Measurements from ENCODE around the gene CPSF2. TPM values are rescaled to one million over a fixed set of nuclear protein-coding genes. Genes with fewer than 3 reads are reported as not detected.

Gene CPSF2
- total and polyA plus RNA-seq, 4 experiments from 2014 or later = 24.0 to 71.9 (median 54.1) TPM

GRCh38 chr14:92121207-92121669 is 531 bp upstream of the CPSF2 start:
- Mint-ChIP-seq H3K27ac (peak overlapping the region; percentile 98 to 100 (median 99)), H3K4me3 (peak overlapping the region; percentile 96 to 100 (median 99)), H3K36me3 (peaks cover 4 to 28% of the 10 kb centered on the region in 2 donors), H3K9me3 (no peaks in the 10 kb centered on the region), H3K27me3 (peaks cover 0 to 2% of the 10 kb centered on the region in 2 donors), H3K4me1 (peaks cover 26 to 58% (median 36%) of the 10 kb centered on the region in 4 donors)
- Histone ChIP-seq H3K36me3 (ENCODE audit: insufficient read depth, low read length) (no peaks in the 10 kb centered on the region), H3K27ac (ENCODE audit: low read depth, low read length) (peak overlapping the region; percentile 88), H3K4me1 (ENCODE audit: insufficient read depth, low read length) (peaks cover 63% of the 10 kb centered on the region), H3K4me3 (ENCODE audit: low read length in 2 of 2) (peak overlapping the region; percentile 98), H3K9me3 (ENCODE audit: control insufficient read depth in 1 of 2, low read length in 2 of 2) (no peaks in the 10 kb centered on the region), H3K27me3 (ENCODE audit: insufficient read depth, low read length) (no peaks in the 10 kb centered on the region)
- no peak for DNase-seq
- CTCF ChIA-PET (ENCODE audit: partially characterized antibody) = interaction anchor here (1.1 to 10.7 kb wide), 5 partner anchors 9 to 81 kb away, joined by 3 to 167 read pairs (median 7); partner anchors contain the start of gene ATXN3
- intact Hi-C loops (cut with micrococcal nuclease) = loop anchor here (1.0 to 10.0 kb wide), 4 partner anchors 15 to 671 kb away; partner anchors contain the start of genes ATXN3, GOLGA5 and PPP4R3A
- POLR2A ChIA-PET (ENCODE audit: partially characterized antibody) = interaction anchor here (0.7 to 6.5 kb wide), 18 partner anchors 10 to 1739 kb away, joined by 3 to 125 read pairs (median 4); partner anchors contain the start of genes ATXN3, CALM1, PPP4R3A and TRIP11

DNA sequence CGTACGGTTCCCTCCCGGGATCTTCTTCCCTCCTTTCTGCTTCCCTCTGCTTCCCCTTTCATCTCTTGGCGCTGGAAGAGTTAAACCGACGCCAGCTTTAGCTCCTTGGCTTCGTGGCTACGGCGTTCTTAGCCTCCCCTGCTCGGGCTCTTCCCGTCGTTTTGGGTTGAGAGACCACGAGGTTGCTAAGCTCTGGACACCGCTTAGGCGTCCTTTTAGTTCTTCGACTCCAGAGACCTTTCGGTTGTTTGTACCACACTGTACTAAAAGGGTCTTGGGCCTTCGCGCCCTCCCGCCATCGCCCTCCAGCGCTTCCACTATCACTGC is 545 bp downstream of the CPSF2 start:
- no peaks in the 10 kb centered on the region for H3K9me3 Mint-ChIP-seq
- peak overlapping the region; percentile 98 for H3K4me3 ChIP-seq (ENCODE audit: low read length in 2 of 2)
- no peaks in the 10 kb centered on the region for H3K27me3 ChIP-seq (ENCODE audit: insufficient read depth, low read length)
- H3K4me3 Mint-ChIP-seq = peak overlapping the region; percentile 96 to 100 (median 99)
- intact Hi-C loops (cut with micrococcal nuclease) = loop anchor here (5.0 to 10.0 kb wide), 3 partner anchors 482 to 670 kb away; partner anchors contain the start of genes GOLGA5 and PPP4R3A
- peaks cover 30 to 64% (median 41%) of the 10 kb centered on the region in 4 donors for H3K4me1 Mint-ChIP-seq
- H3K4me1 ChIP-seq (ENCODE audit: insufficient read depth, low read length) = peaks cover 73% of the 10 kb centered on the region
- CTCF ChIA-PET (ENCODE audit: partially characterized antibody) = interaction anchor here (1.1 to 10.7 kb wide), 4 partner anchors 10 to 82 kb away, joined by 4 to 167 read pairs (median 14); partner anchors contain the start of gene ATXN3
- peaks cover 6 to 29% of the 10 kb centered on the region in 2 donors for H3K36me3 Mint-ChIP-seq
- peaks cover 0 to 2% of the 10 kb centered on the region in 2 donors for H3K27me3 Mint-ChIP-seq
- H3K27ac ChIP-seq (ENCODE audit: low read depth, low read length) = peak overlapping the region; percentile 88
- POLR2A ChIA-PET (ENCODE audit: partially characterized antibody) = interaction anchor here (0.6 to 6.5 kb wide), 14 partner anchors 9 to 1364 kb away, joined by 3 to 125 read pairs (median 4); partner anchors contain the start of genes ATXN3, GOLGA5, PPP4R3A and TRIP11
- no peaks in the 10 kb centered on the region for H3K9me3 ChIP-seq (ENCODE audit: control insufficient read depth in 1 of 2, low read length in 2 of 2)
- peak overlapping the region; percentile 98 to 100 (median 99) for H3K27ac Mint-ChIP-seq
- no peak for DNase-seq
- no peaks in the 10 kb centered on the region for H3K36me3 ChIP-seq (ENCODE audit: insufficient read depth, low read length)

GRCh38 chr14:92122761-92123160 is 992 bp downstream of the CPSF2 start:
- Mint-ChIP-seq H3K4me3 (peak overlapping the region; percentile 96 to 100 (median 99)), H3K4me1 (peaks cover 35 to 68% (median 45%) of the 10 kb centered on the region in 4 donors), H3K27me3 (peaks cover 0 to 2% of the 10 kb centered on the region in 2 donors), H3K9me3 (no peaks in the 10 kb centered on the region), H3K36me3 (peaks cover 10 to 33% of the 10 kb centered on the region in 2 donors), H3K27ac (peak overlapping the region; percentile 98 to 100 (median 99))
- no peak for DNase-seq
- ChIA-PET CTCF (ENCODE audit: partially characterized antibody) (interaction anchor here (2.2 to 10.7 kb wide), 3 partner anchors 11 to 82 kb away, joined by 7 to 167 read pairs (median 21); partner anchors contain the start of gene ATXN3), POLR2A (ENCODE audit: partially characterized antibody) (interaction anchor here (0.5 to 6.5 kb wide), 8 partner anchors 15 to 992 kb away, joined by 3 to 125 read pairs (median 6); partner anchors contain the start of genes ATXN3, PPP4R3A and TRIP11)
- intact Hi-C loops (cut with micrococcal nuclease) = loop anchor here (5.0 to 10.0 kb wide), 3 partner anchors 482 to 670 kb away; partner anchors contain the start of genes GOLGA5 and PPP4R3A
- peak overlapping the region; percentile 88 for H3K27ac ChIP-seq (ENCODE audit: low read depth, low read length)
- no peaks in the 10 kb centered on the region for H3K9me3 ChIP-seq (ENCODE audit: control insufficient read depth in 1 of 2, low read length in 2 of 2)
- H3K4me3 ChIP-seq (ENCODE audit: low read length in 2 of 2) = peak overlapping the region; percentile 98
- peaks cover 75% of the 10 kb centered on the region for H3K4me1 ChIP-seq (ENCODE audit: insufficient read depth, low read length)
- H3K36me3 ChIP-seq (ENCODE audit: insufficient read depth, low read length) = no peaks in the 10 kb centered on the region
- H3K27me3 ChIP-seq (ENCODE audit: insufficient read depth, low read length) = no peaks in the 10 kb centered on the region

- no peaks in the 10 kb centered on the region for H3K9me3 ChIP-seq (ENCODE audit: control insufficient read depth in 1 of 2, low read length in 2 of 2)
- ChIA-PET CTCF (ENCODE audit: partially characterized antibody) (interaction anchor here (0.6 to 3.2 kb wide), 4 partner anchors 12 to 1436 kb away, joined by 3 to 21 read pairs (median 6); partner anchors contain the start of genes ATXN3, CPSF2 and NDUFB1), POLR2A (ENCODE audit: partially characterized antibody) (no interaction called here)
- no peak overlapping the region for H3K4me3 Mint-ChIP-seq
- H3K27ac ChIP-seq (ENCODE audit: low read depth, low read length) = no peak overlapping the region
- DNase-seq = no peak
- H3K4me1 ChIP-seq (ENCODE audit: insufficient read depth, low read length) = no peaks in the 10 kb centered on the region
- H3K4me1 Mint-ChIP-seq = peaks cover 2 to 6% (median 6%) of the 10 kb centered on the region in 4 donors
- H3K36me3 ChIP-seq (ENCODE audit: insufficient read depth, low read length) = peaks cover 34% of the 10 kb centered on the region
- H3K27me3 Mint-ChIP-seq = no peaks in the 10 kb centered on the region
- H3K4me3 ChIP-seq (ENCODE audit: low read length in 2 of 2) = no peak overlapping the region
- H3K36me3 Mint-ChIP-seq = peaks cover 43 to 60% of the 10 kb centered on the region in 2 donors
- peak overlapping the region in 1 of 7 donors; percentile 8 for H3K27ac Mint-ChIP-seq
- H3K27me3 ChIP-seq (ENCODE audit: insufficient read depth, low read length) = no peaks in the 10 kb centered on the region
- intact Hi-C loops (cut with micrococcal nuclease) = loop anchor here (10.0 kb wide), 1 partner anchor 550 kb away; no protein-coding TSS in a partner anchor
- no peaks in the 10 kb centered on the region for H3K9me3 Mint-ChIP-seq
Measured at GRCh38 chr14:92134456-92134855, 12.7 kb downstream of the CPSF2 start.

DNA sequence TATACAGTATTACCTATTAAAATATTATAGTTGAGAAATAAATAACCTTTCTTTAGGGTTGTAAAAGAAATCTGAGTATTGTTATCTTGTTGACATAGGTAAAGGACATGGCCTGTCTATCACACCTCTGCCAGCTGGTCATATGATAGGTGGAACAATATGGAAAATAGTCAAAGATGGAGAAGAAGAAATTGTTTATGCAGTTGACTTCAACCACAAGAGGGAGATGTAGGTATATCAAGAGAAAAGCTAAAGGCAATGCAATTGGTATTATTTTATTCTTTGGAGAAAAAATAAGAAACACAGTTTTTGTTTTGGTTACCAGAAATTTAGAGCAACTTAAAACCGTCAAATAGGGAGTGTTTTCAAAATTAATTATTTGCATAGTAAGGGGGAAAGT is 13.5 kb downstream of the CPSF2 start:
- DNase-seq = peak in 2 of 5 donors; percentile 10 to 13
- peaks cover 30% of the 10 kb centered on the region for H3K36me3 ChIP-seq (ENCODE audit: insufficient read depth, low read length)
- no peak overlapping the region for H3K27ac ChIP-seq (ENCODE audit: low read depth, low read length)
- Mint-ChIP-seq H3K27me3 (no peaks in the 10 kb centered on the region), H3K27ac (no peak overlapping the region), H3K4me1 (peaks cover under 1 to 2% (median 1%) of the 10 kb centered on the region in 4 donors), H3K36me3 (peaks cover 43 to 60% of the 10 kb centered on the region in 2 donors), H3K4me3 (no peak overlapping the region), H3K9me3 (no peaks in the 10 kb centered on the region)
- no peaks in the 10 kb centered on the region for H3K27me3 ChIP-seq (ENCODE audit: insufficient read depth, low read length)
- H3K4me3 ChIP-seq (ENCODE audit: low read length in 2 of 2) = no peak overlapping the region
- POLR2A ChIA-PET (ENCODE audit: partially characterized antibody) = no interaction called here
- H3K4me1 ChIP-seq (ENCODE audit: insufficient read depth, low read length) = no peaks in the 10 kb centered on the region
- intact Hi-C loops (cut with micrococcal nuclease) = loop anchor here (10.0 kb wide), 1 partner anchor 550 kb away; no protein-coding TSS in a partner anchor
- no peaks in the 10 kb centered on the region for H3K9me3 ChIP-seq (ENCODE audit: control insufficient read depth in 1 of 2, low read length in 2 of 2)
- CTCF ChIA-PET (ENCODE audit: partially characterized antibody) = interaction anchor here (0.9 to 3.2 kb wide), 4 partner anchors 13 to 516 kb away, joined by 3 to 21 read pairs (median 6); partner anchors contain the start of genes ATXN3, CPSF2 and NDUFB1

- no peaks in the 10 kb centered on the region for H3K9me3 Mint-ChIP-seq
- no peak for DNase-seq
- Histone ChIP-seq H3K9me3 (ENCODE audit: control insufficient read depth in 1 of 2, low read length in 2 of 2) (no peaks in the 10 kb centered on the region), H3K36me3 (ENCODE audit: insufficient read depth, low read length) (peaks cover 53% of the 10 kb centered on the region), H3K27me3 (ENCODE audit: insufficient read depth, low read length) (no peaks in the 10 kb centered on the region), H3K4me3 (ENCODE audit: low read length in 2 of 2) (no peak overlapping the region), H3K27ac (ENCODE audit: low read depth, low read length) (no peak overlapping the region), H3K4me1 (ENCODE audit: insufficient read depth, low read length) (no peaks in the 10 kb centered on the region)
- ChIA-PET POLR2A (ENCODE audit: partially characterized antibody) (no interaction called here), CTCF (ENCODE audit: partially characterized antibody) (no interaction called here)
- H3K27ac Mint-ChIP-seq = no peak overlapping the region
- intact Hi-C loops (cut with micrococcal nuclease) = no loop called here
- H3K27me3 Mint-ChIP-seq = no peaks in the 10 kb centered on the region
- peaks cover 45 to 63% of the 10 kb centered on the region in 2 donors for H3K36me3 Mint-ChIP-seq
- no peak overlapping the region for H3K4me3 Mint-ChIP-seq
- H3K4me1 Mint-ChIP-seq = peaks cover 12 to 15% (median 13%) of the 10 kb centered on the region in 4 donors
Measured at GRCh38 chr14:92143309-92143708, 21.5 kb downstream of the CPSF2 start.

DNA sequence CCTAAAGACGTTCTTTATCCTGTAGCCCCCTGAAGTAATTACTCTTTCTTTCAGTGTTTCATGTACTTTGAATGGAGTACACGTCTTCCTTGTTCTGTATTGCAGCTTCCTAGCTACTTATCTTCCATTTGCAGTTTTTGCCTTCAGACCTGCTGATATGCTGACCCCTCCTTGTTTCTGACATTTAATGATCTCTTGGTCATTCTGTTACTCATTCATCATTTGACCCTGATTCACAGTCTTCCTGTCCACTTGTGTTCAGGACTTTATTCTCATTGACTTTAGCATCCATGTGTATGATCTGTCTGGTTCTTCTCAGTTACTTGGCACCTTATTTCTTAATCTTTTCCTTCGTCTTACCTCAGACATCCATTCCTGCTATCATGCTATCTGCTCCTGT is 22.2 kb downstream of the CPSF2 start:
- H3K36me3 ChIP-seq (ENCODE audit: insufficient read depth, low read length) = peaks cover 49% of the 10 kb centered on the region
- Mint-ChIP-seq H3K27me3 (no peaks in the 10 kb centered on the region), H3K4me1 (peaks cover 12 to 15% (median 14%) of the 10 kb centered on the region in 4 donors), H3K27ac (peak overlapping the region in 2 of 7 donors; percentile 9 to 55), H3K36me3 (peaks cover 46 to 61% of the 10 kb centered on the region in 2 donors), H3K4me3 (no peak overlapping the region), H3K9me3 (no peaks in the 10 kb centered on the region)
- H3K4me1 ChIP-seq (ENCODE audit: insufficient read depth, low read length) = no peaks in the 10 kb centered on the region
- no peaks in the 10 kb centered on the region for H3K9me3 ChIP-seq (ENCODE audit: control insufficient read depth in 1 of 2, low read length in 2 of 2)
- DNase-seq = no peak
- H3K27me3 ChIP-seq (ENCODE audit: insufficient read depth, low read length) = no peaks in the 10 kb centered on the region
- intact Hi-C loops (cut with micrococcal nuclease) = no loop called here
- H3K27ac ChIP-seq (ENCODE audit: low read depth, low read length) = no peak overlapping the region
- no peak overlapping the region for H3K4me3 ChIP-seq (ENCODE audit: low read length in 2 of 2)
- POLR2A ChIA-PET (ENCODE audit: partially characterized antibody) = no interaction called here
- CTCF ChIA-PET (ENCODE audit: partially characterized antibody) = interaction anchor here (1.8 kb wide), 1 partner anchor 37 kb away, joined by 5 read pairs; the partner anchor contains the start of gene ATXN3
